GM23338 (cell line): ENCODE measurements around the gene POC1B. TPM values are rescaled to one million over a fixed set of nuclear protein-coding genes. Genes with fewer than 3 reads are reported as not detected.

Source experiments
- ATAC-seq: fragments of 200-7000 bp; cut with Tn5 transposase; 3 replicates; pipeline ENCODE4 v1.9.1; 2020
- DNase-seq: peaks from one replicate; pipeline ENCODE4 v3.0.0-alpha.2; 2015; ENCODE audit warnings: low spot score
- H2AFZ ChIP-seq: fragments of 200-600 bp; sonication (generic); 2 replicates; pipeline ENCODE4 v1.8.0; 2016; ENCODE audit warnings: antibody characterized with exemption, mild to moderate bottlenecking, moderate library complexity
- H3F3A ChIP-seq: fragments of 200-600 bp; sonication (generic); replicated peaks from 2 replicates; pipeline ENCODE4 v1.8.0; 2017; ENCODE audit warnings: antibody characterized with exemption, mixed run types, low read depth
- H3K27ac ChIP-seq: fragments of 200-600 bp; sonication (generic); 2 replicates; pipeline ENCODE4 v1.6.1; 2016; ENCODE audit warnings: low read depth
- H3K27me3 ChIP-seq: fragments of 200-600 bp; sonication (generic); 2 replicates; pipeline ENCODE4 v1.8.0; 2016; ENCODE audit warnings: mild to moderate bottlenecking, mixed run types, moderate library complexity; ENCODE audit not compliant: insufficient read depth
- H3K36me3 ChIP-seq: fragments of 200-600 bp; sonication (generic); 2 replicates; pipeline ENCODE4 v1.8.0; 2016; ENCODE audit warnings: mild to moderate bottlenecking; ENCODE audit not compliant: insufficient read depth
- H3K4me1 ChIP-seq: fragments of 200-600 bp; sonication (generic); 2 replicates; pipeline ENCODE4 v1.8.0; 2016; ENCODE audit warnings: mild to moderate bottlenecking, moderate library complexity; ENCODE audit not compliant: insufficient read depth
- H3K4me2 ChIP-seq: fragments of 200-600 bp; sonication (generic); 2 replicates; pipeline ENCODE4 v1.7.1; 2017; ENCODE audit warnings: mixed run types
- H3K4me3 ChIP-seq: fragments of 200-600 bp; sonication (generic); 2 replicates; pipeline ENCODE4 v1.6.1; 2016; ENCODE audit warnings: mixed run types
- H3K79me2 ChIP-seq: fragments of 200-600 bp; sonication (generic); replicated peaks from 2 replicates; pipeline ENCODE4 v1.8.0; 2017; ENCODE audit warnings: mild to moderate bottlenecking; ENCODE audit not compliant: insufficient read depth
- H3K9me2 ChIP-seq: fragments of 200-600 bp; sonication (generic); 2 replicates; pipeline ENCODE4 v1.8.0; 2017; ENCODE audit not compliant: insufficient read depth
- H4K20me1 ChIP-seq: fragments of 200-600 bp; sonication (generic); replicated peaks from 2 replicates; pipeline ENCODE4 v1.8.0; 2017; ENCODE audit warnings: mild to moderate bottlenecking; ENCODE audit not compliant: insufficient read depth
- H3K27ac Mint-ChIP-seq: 2 replicates; pipeline ENCODE4 v1.8.0; 2020; ENCODE audit warnings: inconsistent platforms, mild to moderate bottlenecking, moderate library complexity, mixed read lengths
- H3K27me3 Mint-ChIP-seq: 3 replicates; pipeline ENCODE4 v1.8.0; 2022; ENCODE audit warnings: low read depth, mild to moderate bottlenecking, moderate library complexity, mixed read lengths, inconsistent platforms; ENCODE audit not compliant: insufficient read depth, poor library complexity
- H3K36me3 Mint-ChIP-seq: 3 replicates; pipeline ENCODE4 v1.8.0; 2021; ENCODE audit warnings: low read depth, mild to moderate bottlenecking, inconsistent platforms, moderate library complexity, mixed read lengths
- H3K4me1 Mint-ChIP-seq: 3 replicates; pipeline ENCODE4 v1.8.0; 2020; ENCODE audit warnings: mild to moderate bottlenecking, inconsistent platforms, mixed read lengths
- H3K4me3 Mint-ChIP-seq: 3 replicates; pipeline ENCODE4 v1.8.0; 2021; ENCODE audit warnings: moderate library complexity, mild to moderate bottlenecking, inconsistent platforms, mixed read lengths
- H3K9me3 Mint-ChIP-seq: 3 replicates; pipeline ENCODE4 v1.8.0; 2020; ENCODE audit warnings: moderate library complexity, mild to moderate bottlenecking, inconsistent platforms, mixed read lengths
- CREB1 ChIP-seq: fragments of 250-450 bp; sonication (Bioruptor Pico); IDR thresholded peaks from 2 replicates; pipeline ENCODE4 v1.5.0; 2020; ENCODE audit warnings: low read depth, mild to moderate bottlenecking, moderate library complexity
- ETS1 ChIP-seq: IDR thresholded peaks from 2 replicates; pipeline ENCODE4 v1.6.1; 2016; ENCODE audit warnings: antibody characterized with exemption
- EZH2 ChIP-seq: fragments of 200-600 bp; sonication (generic); IDR thresholded peaks from one replicate; pipeline ENCODE4 v1.8.0; 2017; ENCODE audit warnings: antibody characterized with exemption, mild to moderate bottlenecking, low read depth; ENCODE audit not compliant: unreplicated experiment
- EZH2phosphoT487 ChIP-seq: fragments of 200-600 bp; sonication (generic); IDR thresholded peaks from one replicate; pipeline ENCODE4 v1.8.1; 2018; ENCODE audit warnings: antibody characterized with exemption; ENCODE audit not compliant: unreplicated experiment
- JUNB ChIP-seq: IDR thresholded peaks from one replicate; pipeline ENCODE4 v1.6.1; 2016; ENCODE audit warnings: antibody characterized with exemption; ENCODE audit not compliant: unreplicated experiment
- NANOG ChIP-seq: IDR thresholded peaks from 2 replicates; pipeline ENCODE4 v1.6.1; 2016; ENCODE audit warnings: antibody characterized with exemption, borderline replicate concordance
- POLR2AphosphoS5 ChIP-seq: IDR thresholded peaks from 2 replicates; pipeline ENCODE4 v1.6.1; 2016; ENCODE audit warnings: antibody characterized with exemption, low read depth
- STAT1 ChIP-seq: IDR thresholded peaks from one replicate; pipeline ENCODE4 v1.6.1; 2016; ENCODE audit warnings: antibody characterized with exemption; ENCODE audit not compliant: unreplicated experiment
- ZNF114 ChIP-seq: fragments of 250-450 bp; sonication (Bioruptor Pico); IDR thresholded peaks from 2 replicates; pipeline ENCODE4 v1.5.0; 2020; ENCODE audit warnings: mild to moderate bottlenecking, moderate library complexity
- ZNF331 ChIP-seq: fragments of 250-450 bp; sonication (Bioruptor Pico); IDR thresholded peaks from 2 replicates; pipeline ENCODE4 v1.5.0; 2020; ENCODE audit warnings: low read depth, mild to moderate bottlenecking, moderate library complexity
- polyA plus RNA-seq: library from polyadenylated mRNA; unstranded; fragments of >200 nt; fragmentation: Nextera tagmentation; extraction: Ambion mirVana; gene quantifications from 2 replicates; pipeline ENCODE4 v1.2.1, GENCODE V29; 2016
- total RNA-seq: library from RNA; depleted of rRNA; stranded (reverse); fragments of >200 nt; shearing (Covaris generic); gene quantifications from 2 replicates; pipeline ENCODE4 v1.2.3, GENCODE V29; 2014
- TF ChIP-seq, protein P1 (sequence below), 2 experiments: fragments of 200-600 bp in 1 of 2; sonication (generic) in 1 of 2; conservative IDR thresholded peaks; 2 replicates each; pipeline versions ENCODE4 v1.5.1 to v1.6.1; 2016 to 2017; ENCODE audit warnings: antibody characterized with exemption in 2 of 2, low read depth in 2 of 2, mild to moderate bottlenecking in 2 of 2, moderate library complexity in 1 of 2
- TF ChIP-seq, protein P2 (sequence below): IDR thresholded peaks from one replicate; pipeline ENCODE4 v1.6.1; 2018; ENCODE audit warnings: antibody characterized with exemption; ENCODE audit not compliant: unreplicated experiment
- TF ChIP-seq, protein P3 (sequence below): fragments of 250-450 bp; sonication (Bioruptor Pico); IDR thresholded peaks from 2 replicates; pipeline ENCODE4 v1.5.0; 2020; ENCODE audit warnings: mild to moderate bottlenecking, moderate library complexity

POC1B gene
- total and polyA plus RNA-seq, 2 experiments from 2014 or later, result 11.8 to 17.5 TPM

- peaks cover 17% of the 10 kb centered on the region for H3K4me1 ChIP-seq
- ATAC-seq, result no peak
- H3K4me2 ChIP-seq, result no peak overlapping the region
- no peak for DNase-seq
- no peak overlapping the region for H3K27ac Mint-ChIP-seq
- H3K4me3 Mint-ChIP-seq, result no peak overlapping the region
- no peaks in the 10 kb centered on the region for H3K36me3 Mint-ChIP-seq
- H3K27me3 ChIP-seq, result no peaks in the 10 kb centered on the region; the same call in 1 of the 2 replicates
- H2AFZ ChIP-seq, result no peak overlapping the region
- no peak overlapping the region for H3K27ac ChIP-seq
- H3K9me3 Mint-ChIP-seq, result no peaks in the 10 kb centered on the region
- no peak for TF ChIP-seq EZH2
- no peak for TF ChIP-seq NANOG
- no peak for TF ChIP-seq CREB1 (CRISPR knock-in tag)
- no peak for TF ChIP-seq ZNF114 (CRISPR knock-in tag)
- no peak for TF ChIP-seq ETS1
- no peak for TF ChIP-seq EZH2phosphoT487
- no peak for TF ChIP-seq ZNF331 (CRISPR knock-in tag)
- no peak for TF ChIP-seq POLR2AphosphoS5
- no peak for TF ChIP-seq STAT1
- TF ChIP-seq, protein P1, sequence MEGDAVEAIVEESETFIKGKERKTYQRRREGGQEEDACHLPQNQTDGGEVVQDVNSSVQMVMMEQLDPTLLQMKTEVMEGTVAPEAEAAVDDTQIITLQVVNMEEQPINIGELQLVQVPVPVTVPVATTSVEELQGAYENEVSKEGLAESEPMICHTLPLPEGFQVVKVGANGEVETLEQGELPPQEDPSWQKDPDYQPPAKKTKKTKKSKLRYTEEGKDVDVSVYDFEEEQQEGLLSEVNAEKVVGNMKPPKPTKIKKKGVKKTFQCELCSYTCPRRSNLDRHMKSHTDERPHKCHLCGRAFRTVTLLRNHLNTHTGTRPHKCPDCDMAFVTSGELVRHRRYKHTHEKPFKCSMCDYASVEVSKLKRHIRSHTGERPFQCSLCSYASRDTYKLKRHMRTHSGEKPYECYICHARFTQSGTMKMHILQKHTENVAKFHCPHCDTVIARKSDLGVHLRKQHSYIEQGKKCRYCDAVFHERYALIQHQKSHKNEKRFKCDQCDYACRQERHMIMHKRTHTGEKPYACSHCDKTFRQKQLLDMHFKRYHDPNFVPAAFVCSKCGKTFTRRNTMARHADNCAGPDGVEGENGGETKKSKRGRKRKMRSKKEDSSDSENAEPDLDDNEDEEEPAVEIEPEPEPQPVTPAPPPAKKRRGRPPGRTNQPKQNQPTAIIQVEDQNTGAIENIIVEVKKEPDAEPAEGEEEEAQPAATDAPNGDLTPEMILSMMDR (conservative IDR thresholded peaks at IDR 0.05; ENCODE audit: low read depth in 2 of 2), result no peak
- TF ChIP-seq, protein P2, sequence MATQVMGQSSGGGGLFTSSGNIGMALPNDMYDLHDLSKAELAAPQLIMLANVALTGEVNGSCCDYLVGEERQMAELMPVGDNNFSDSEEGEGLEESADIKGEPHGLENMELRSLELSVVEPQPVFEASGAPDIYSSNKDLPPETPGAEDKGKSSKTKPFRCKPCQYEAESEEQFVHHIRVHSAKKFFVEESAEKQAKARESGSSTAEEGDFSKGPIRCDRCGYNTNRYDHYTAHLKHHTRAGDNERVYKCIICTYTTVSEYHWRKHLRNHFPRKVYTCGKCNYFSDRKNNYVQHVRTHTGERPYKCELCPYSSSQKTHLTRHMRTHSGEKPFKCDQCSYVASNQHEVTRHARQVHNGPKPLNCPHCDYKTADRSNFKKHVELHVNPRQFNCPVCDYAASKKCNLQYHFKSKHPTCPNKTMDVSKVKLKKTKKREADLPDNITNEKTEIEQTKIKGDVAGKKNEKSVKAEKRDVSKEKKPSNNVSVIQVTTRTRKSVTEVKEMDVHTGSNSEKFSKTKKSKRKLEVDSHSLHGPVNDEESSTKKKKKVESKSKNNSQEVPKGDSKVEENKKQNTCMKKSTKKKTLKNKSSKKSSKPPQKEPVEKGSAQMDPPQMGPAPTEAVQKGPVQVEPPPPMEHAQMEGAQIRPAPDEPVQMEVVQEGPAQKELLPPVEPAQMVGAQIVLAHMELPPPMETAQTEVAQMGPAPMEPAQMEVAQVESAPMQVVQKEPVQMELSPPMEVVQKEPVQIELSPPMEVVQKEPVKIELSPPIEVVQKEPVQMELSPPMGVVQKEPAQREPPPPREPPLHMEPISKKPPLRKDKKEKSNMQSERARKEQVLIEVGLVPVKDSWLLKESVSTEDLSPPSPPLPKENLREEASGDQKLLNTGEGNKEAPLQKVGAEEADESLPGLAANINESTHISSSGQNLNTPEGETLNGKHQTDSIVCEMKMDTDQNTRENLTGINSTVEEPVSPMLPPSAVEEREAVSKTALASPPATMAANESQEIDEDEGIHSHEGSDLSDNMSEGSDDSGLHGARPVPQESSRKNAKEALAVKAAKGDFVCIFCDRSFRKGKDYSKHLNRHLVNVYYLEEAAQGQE, result no peak
- no peak for TF ChIP-seq JUNB
- TF ChIP-seq, protein P3, sequence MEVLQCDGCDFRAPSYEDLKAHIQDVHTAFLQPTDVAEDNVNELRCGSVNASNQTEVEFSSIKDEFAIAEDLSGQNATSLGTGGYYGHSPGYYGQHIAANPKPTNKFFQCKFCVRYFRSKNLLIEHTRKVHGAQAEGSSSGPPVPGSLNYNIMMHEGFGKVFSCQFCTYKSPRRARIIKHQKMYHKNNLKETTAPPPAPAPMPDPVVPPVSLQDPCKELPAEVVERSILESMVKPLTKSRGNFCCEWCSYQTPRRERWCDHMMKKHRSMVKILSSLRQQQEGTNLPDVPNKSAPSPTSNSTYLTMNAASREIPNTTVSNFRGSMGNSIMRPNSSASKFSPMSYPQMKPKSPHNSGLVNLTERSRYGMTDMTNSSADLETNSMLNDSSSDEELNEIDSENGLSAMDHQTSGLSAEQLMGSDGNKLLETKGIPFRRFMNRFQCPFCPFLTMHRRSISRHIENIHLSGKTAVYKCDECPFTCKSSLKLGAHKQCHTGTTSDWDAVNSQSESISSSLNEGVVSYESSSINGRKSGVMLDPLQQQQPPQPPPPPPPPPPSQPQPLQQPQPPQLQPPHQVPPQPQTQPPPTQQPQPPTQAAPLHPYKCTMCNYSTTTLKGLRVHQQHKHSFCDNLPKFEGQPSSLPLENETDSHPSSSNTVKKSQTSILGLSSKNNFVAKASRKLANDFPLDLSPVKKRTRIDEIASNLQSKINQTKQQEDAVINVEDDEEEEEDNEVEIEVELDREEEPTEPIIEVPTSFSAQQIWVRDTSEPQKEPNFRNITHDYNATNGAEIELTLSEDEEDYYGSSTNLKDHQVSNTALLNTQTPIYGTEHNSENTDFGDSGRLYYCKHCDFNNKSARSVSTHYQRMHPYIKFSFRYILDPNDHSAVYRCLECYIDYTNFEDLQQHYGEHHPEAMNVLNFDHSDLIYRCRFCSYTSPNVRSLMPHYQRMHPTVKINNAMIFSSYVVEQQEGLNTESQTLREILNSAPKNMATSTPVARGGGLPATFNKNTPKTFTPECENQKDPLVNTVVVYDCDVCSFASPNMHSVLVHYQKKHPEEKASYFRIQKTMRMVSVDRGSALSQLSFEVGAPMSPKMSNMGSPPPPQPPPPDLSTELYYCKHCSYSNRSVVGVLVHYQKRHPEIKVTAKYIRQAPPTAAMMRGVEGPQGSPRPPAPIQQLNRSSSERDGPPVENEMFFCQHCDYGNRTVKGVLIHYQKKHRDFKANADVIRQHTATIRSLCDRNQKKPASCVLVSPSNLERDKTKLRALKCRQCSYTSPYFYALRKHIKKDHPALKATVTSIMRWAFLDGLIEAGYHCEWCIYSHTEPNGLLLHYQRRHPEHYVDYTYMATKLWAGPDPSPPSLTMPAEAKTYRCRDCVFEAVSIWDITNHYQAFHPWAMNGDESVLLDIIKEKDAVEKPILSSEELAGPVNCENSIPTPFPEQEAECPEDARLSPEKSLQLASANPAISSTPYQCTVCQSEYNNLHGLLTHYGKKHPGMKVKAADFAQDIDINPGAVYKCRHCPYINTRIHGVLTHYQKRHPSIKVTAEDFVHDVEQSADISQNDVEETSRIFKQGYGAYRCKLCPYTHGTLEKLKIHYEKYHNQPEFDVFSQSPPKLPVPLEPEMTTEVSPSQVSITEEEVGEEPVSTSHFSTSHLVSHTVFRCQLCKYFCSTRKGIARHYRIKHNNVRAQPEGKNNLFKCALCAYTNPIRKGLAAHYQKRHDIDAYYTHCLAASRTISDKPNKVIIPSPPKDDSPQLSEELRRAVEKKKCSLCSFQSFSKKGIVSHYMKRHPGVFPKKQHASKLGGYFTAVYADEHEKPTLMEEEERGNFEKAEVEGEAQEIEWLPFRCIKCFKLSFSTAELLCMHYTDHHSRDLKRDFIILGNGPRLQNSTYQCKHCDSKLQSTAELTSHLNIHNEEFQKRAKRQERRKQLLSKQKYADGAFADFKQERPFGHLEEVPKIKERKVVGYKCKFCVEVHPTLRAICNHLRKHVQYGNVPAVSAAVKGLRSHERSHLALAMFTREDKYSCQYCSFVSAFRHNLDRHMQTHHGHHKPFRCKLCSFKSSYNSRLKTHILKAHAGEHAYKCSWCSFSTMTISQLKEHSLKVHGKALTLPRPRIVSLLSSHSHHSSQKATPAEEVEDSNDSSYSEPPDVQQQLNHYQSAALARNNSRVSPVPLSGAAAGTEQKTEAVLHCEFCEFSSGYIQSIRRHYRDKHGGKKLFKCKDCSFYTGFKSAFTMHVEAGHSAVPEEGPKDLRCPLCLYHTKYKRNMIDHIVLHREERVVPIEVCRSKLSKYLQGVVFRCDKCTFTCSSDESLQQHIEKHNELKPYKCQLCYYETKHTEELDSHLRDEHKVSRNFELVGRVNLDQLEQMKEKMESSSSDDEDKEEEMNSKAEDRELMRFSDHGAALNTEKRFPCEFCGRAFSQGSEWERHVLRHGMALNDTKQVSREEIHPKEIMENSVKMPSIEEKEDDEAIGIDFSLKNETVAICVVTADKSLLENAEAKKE (CRISPR knock-in tag), result no peak
- no peaks in the 10 kb centered on the region for H3K36me3 ChIP-seq
- H4K20me1 ChIP-seq, result no peaks in the 10 kb centered on the region
- no peak overlapping the region for H3K4me3 ChIP-seq
- no peaks in the 10 kb centered on the region for H3K79me2 ChIP-seq
- H3F3A ChIP-seq, result no peaks in the 10 kb centered on the region
- no peaks in the 10 kb centered on the region for H3K9me2 ChIP-seq
- H3K4me1 Mint-ChIP-seq, result peaks cover 15% of the 10 kb centered on the region
- no peaks in the 10 kb centered on the region for H3K27me3 Mint-ChIP-seq
These were observed 135.8 kb downstream of the POC1B start for GRCh38 chr12:89389755-89390661.
